ENCODE results near the gene AZU1. TPM values are rescaled to one million over a fixed set of nuclear protein-coding genes. Genes with fewer than 3 reads are reported as not detected.

Gene AZU1
- total RNA-seq, 1 experiment from 2014 or later = not detected

DNA sequence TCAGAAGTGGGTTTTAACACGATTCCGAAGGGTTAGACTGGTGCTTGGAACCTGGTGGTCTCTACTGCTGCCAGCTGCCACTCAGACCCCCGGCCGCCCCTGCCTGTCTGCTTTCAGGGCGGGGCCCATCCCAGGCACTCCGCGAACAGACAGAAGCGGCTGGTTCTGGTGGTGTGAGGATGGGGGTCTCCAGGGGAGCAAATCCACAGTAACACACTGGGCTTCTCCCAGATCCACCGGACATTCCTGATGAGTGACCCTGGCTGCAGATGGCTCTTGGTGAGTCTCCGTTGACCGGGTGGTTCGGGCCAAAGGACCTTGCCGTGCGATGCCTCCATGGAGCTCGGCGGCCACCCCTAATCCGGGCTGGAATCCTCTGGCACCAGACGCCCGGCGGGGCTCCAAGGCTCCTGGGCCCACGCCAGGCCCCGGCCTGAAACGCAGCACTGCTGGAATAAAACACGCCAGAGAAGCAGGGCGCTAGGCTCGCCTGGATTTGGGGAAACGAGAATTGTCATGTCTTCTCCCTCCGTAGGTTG, 32.5 kb upstream of the AZU1 start:
- no peaks in the 10 kb centered on the region for H3K9me3 ChIP-seq (ENCODE audit: low read depth, low read length, poor library complexity, severe bottlenecking)

DNA sequence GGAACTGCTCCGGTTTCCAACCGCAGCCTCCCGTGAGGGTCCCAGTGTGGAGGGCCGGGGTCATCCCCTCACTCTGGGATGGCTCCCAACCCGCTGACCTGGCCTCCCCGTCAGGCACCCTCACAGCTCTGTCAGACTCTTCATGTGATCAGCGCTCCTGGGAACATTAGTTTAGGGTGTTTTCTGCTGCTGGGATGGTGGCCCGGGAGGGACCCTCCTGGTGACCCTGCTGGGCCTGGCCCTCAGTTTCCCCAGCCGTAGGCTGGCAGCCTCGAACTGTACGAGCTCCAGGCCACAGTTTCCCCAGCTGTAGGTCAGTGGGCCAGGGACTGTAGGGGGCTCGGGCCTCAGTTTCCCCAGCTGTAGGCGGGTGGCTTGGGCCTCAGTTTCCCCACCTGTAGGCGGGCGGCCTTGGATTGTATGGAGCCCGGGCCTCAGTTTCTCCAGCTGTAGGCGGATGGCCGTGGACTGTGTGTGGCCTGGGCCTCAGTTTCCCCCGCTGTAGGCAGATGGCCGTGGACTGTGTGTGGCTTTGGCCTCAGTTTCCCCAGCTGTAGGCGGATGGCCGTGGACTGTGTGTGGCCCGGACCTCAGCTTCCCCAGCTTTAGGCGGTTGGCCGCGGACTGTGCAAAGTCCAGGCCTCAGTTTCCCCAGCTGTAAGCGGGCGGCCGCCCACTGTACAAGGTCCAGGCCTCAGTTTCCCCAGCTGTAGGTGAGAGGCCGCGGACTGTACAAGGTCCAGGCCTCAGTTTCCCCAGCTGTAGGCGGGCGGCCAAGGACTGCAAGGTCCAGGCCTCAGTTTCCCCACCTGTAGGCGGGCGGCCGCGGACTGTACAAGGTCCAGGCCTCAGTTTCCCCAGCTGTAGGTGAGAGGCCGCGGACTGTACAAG, 31.7 kb upstream of the AZU1 start:
- peak overlapping the region; percentile 78 for H3K27ac ChIP-seq (ENCODE audit: low read depth, low read length, poor library complexity, severe bottlenecking)
- ChIA-PET CTCF (no interaction called here), POLR2A (ENCODE audit: low non-redundant PET) (no interaction called here)
- no peaks in the 10 kb centered on the region for H3K9me3 ChIP-seq (ENCODE audit: low read depth, low read length, poor library complexity, severe bottlenecking)
- TF ChIP-seq, protein P1, sequence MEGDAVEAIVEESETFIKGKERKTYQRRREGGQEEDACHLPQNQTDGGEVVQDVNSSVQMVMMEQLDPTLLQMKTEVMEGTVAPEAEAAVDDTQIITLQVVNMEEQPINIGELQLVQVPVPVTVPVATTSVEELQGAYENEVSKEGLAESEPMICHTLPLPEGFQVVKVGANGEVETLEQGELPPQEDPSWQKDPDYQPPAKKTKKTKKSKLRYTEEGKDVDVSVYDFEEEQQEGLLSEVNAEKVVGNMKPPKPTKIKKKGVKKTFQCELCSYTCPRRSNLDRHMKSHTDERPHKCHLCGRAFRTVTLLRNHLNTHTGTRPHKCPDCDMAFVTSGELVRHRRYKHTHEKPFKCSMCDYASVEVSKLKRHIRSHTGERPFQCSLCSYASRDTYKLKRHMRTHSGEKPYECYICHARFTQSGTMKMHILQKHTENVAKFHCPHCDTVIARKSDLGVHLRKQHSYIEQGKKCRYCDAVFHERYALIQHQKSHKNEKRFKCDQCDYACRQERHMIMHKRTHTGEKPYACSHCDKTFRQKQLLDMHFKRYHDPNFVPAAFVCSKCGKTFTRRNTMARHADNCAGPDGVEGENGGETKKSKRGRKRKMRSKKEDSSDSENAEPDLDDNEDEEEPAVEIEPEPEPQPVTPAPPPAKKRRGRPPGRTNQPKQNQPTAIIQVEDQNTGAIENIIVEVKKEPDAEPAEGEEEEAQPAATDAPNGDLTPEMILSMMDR (conservative IDR thresholded peaks at IDR 0.05; ENCODE audit: low read depth, low read length) = no peak
- no peak for TF ChIP-seq EZH2 (IDR thresholded peaks at IDR 0.05; ENCODE audit: borderline replicate concordance, low read depth, low read length, poor library complexity, severe bottlenecking)
- H3K27me3 ChIP-seq (replicated peaks; ENCODE audit: insufficient read depth, low read depth, low read length, poor library complexity) = no peaks in the 10 kb centered on the region
- no TSS peak for BruUV-seq (replicated peaks)
- peaks cover 25% of the 10 kb centered on the region for H3K36me3 ChIP-seq (ENCODE audit: insufficient read depth, low read length, poor library complexity, severe bottlenecking)
- H3K4me3 ChIP-seq (ENCODE audit: low read depth, low read length, poor library complexity, severe bottlenecking) = peak overlapping the region; percentile 99
- H3K4me1 ChIP-seq (ENCODE audit: insufficient read depth, low read length, poor library complexity, severe bottlenecking) = peaks cover 30% of the 10 kb centered on the region
- no peak for DNase-seq (ENCODE audit: low spot score)
- intact Hi-C loops (cut with micrococcal nuclease; ENCODE audit: unreplicated experiment) = no loop called here

More for the DNA sequence above, 32.5 kb upstream of the AZU1 start:
- Histone ChIP-seq H3K27me3 (replicated peaks; ENCODE audit: insufficient read depth, low read depth, low read length, poor library complexity) (no peaks in the 10 kb centered on the region), H3K27ac (ENCODE audit: low read depth, low read length, poor library complexity, severe bottlenecking) (no peak overlapping the region), H3K4me1 (ENCODE audit: insufficient read depth, low read length, poor library complexity, severe bottlenecking) (peaks cover 22% of the 10 kb centered on the region), H3K4me3 (ENCODE audit: low read depth, low read length, poor library complexity, severe bottlenecking) (no peak overlapping the region), H3K36me3 (ENCODE audit: insufficient read depth, low read length, poor library complexity, severe bottlenecking) (peaks cover 18% of the 10 kb centered on the region)
- TF ChIP-seq, protein P1 (conservative IDR thresholded peaks at IDR 0.05; ENCODE audit: low read depth, low read length) = no peak
- TF ChIP-seq EZH2 (IDR thresholded peaks at IDR 0.05; ENCODE audit: borderline replicate concordance, low read depth, low read length, poor library complexity, severe bottlenecking) = no peak
- CTCF ChIA-PET = no interaction called here
- DNase-seq (ENCODE audit: low spot score) = no peak
- no TSS peak for BruUV-seq (replicated peaks)
- intact Hi-C loops (cut with micrococcal nuclease; ENCODE audit: unreplicated experiment) = no loop called here
- POLR2A ChIA-PET (ENCODE audit: low non-redundant PET) = no interaction called here

DNA sequence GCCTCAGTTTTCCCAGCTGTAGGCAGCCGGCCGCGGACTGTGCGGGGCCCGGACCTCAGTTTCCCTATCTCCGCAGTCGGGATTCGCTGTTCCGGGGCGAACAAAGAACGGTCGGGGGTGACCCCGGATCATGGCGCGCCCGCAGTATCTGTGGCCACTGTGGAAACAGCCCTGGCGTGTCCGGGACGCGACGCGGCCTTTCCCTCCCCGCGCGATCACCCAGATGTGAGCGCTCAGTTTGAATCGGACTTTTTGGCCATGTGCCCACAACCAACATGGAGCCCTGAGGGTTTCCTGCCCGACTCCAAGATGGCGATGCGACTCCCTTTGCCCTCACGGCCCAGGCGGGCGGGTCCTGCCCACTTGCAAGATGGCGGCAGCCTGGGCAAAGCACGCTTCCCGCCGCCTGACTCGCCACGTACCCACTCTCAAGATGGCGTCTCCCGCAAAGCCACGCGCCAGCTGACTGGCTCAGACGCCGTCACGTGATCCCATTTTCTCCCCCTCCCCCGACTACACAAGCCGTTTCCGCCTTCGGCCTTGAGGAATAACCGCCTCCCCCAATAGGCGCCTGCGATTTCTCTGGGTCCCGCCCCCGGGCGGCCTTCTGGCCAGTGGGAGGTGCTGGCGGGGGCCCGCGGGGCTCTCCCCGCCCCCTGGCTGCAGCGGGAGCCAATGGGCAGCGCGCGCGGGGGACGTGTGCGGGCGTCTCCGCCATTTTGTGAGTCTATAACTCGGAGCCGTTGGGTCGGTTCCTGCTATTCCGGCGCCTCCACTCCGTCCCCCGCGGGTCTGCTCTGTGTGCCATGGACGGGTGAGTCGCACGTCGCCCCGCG, 30.7 kb upstream of the AZU1 start, which contains the start of gene PTBP1:
TSS of gene PTBP1 (plus strand) at position 761 of the 836 bp plus-strand sequence. CDS start at position 807, 46 bp downstream.
- Histone ChIP-seq H3K27me3 (replicated peaks; ENCODE audit: insufficient read depth, low read depth, low read length, poor library complexity) (no peaks in the 10 kb centered on the region), H3K27ac (ENCODE audit: low read depth, low read length, poor library complexity, severe bottlenecking) (peak within 1 kb of the TSS; percentile 99), H3K4me3 (ENCODE audit: low read depth, low read length, poor library complexity, severe bottlenecking) (peak within 1 kb of the TSS; percentile 99), H3K36me3 (ENCODE audit: insufficient read depth, low read length, poor library complexity, severe bottlenecking) (peaks cover 34% of the 10 kb centered on the region), H3K9me3 (ENCODE audit: low read depth, low read length, poor library complexity, severe bottlenecking) (no peaks in the 10 kb centered on the region), H3K4me1 (ENCODE audit: insufficient read depth, low read length, poor library complexity, severe bottlenecking) (peaks cover 39% of the 10 kb centered on the region)
- TSS peak; percentile 81 for BruUV-seq (replicated peaks)
- intact Hi-C loops (cut with micrococcal nuclease; ENCODE audit: unreplicated experiment) = no loop called here
- TF ChIP-seq, protein P1 (conservative IDR thresholded peaks at IDR 0.05; ENCODE audit: low read depth, low read length) = no peak
- peak; percentile 100 for DNase-seq (ENCODE audit: low spot score)
- ChIA-PET CTCF (no interaction called here), POLR2A (ENCODE audit: low non-redundant PET) (interaction anchor here (0.5 kb wide), 1 partner anchor 1681 kb away, joined by 4 read pairs; no protein-coding TSS in a partner anchor)
